ENCODE data around the gene GHR. TPM values are rescaled to one million over a fixed set of nuclear protein-coding genes. Genes with fewer than 3 reads are reported as not detected.

The GHR gene
- total RNA-seq, 1 donor from 2014 or later: 2.3 TPM

DNA sequence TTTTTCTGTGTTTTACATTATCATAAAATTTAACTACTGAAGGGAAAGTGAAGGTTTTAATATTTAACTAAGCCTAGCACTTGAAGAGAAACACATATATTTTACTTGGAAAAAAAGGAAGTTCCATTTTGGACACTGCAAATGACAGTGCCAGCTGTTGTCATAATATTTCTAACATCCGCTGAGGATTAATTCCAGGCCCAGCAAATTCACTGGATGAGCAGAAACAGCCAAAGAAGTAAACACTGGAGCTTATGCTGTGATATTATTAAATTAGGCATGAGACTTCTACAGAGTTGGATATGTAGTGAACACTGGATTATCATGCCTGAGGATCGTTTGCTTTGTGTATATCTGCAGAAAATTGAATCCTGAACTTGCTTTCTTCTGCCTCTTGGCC lies 67.6 kb downstream of the GHR start:
- Histone ChIP-seq H3K4me2 (ENCODE audit: low read length) (no peak overlapping the region), H4K20me1 (ENCODE audit: insufficient read depth, low read length) (no peaks in the 10 kb centered on the region), H3K27me3 (ENCODE audit: insufficient read depth, low read length) (no peaks in the 10 kb centered on the region), H3K4me1 (ENCODE audit: insufficient read depth, low read length) (no peaks in the 10 kb centered on the region), H2AFZ (ENCODE audit: low read depth, low read length) (no peak overlapping the region), H3K27ac (ENCODE audit: low read depth, low read length) (no peak overlapping the region), H3K79me2 (ENCODE audit: insufficient read depth, low read length) (no peaks in the 10 kb centered on the region), H3K4me3 (ENCODE audit: insufficient read depth, low read depth, low read length) (no peak overlapping the region), H3K9me3 (ENCODE audit: insufficient read depth, low read depth, low read length) (no peaks in the 10 kb centered on the region), H3K36me3 (ENCODE audit: insufficient read depth, low read length) (no peaks in the 10 kb centered on the region), H3K9ac (ENCODE audit: low read length) (no peak overlapping the region)
- FAIRE-seq (no peak), DNase-seq (ENCODE audit: low read depth) (no peak)
- Mint-ChIP-seq H3K4me3 (ENCODE audit: unreplicated experiment) (no peak overlapping the region), H3K27ac (ENCODE audit: unreplicated experiment) (no peak overlapping the region), H3K9me3 (ENCODE audit: unreplicated experiment) (no peaks in the 10 kb centered on the region), H3K4me1 (ENCODE audit: low read depth, unreplicated experiment) (peaks cover 13% of the 10 kb centered on the region), H3K27me3 (ENCODE audit: low read depth, unreplicated experiment) (no peaks in the 10 kb centered on the region), H3K36me3 (ENCODE audit: low read depth, unreplicated experiment) (no peaks in the 10 kb centered on the region)
- TF ChIP-seq EZH2 (IDR thresholded peaks at IDR 0.05; ENCODE audit: insufficient read depth, low read length) (no peak), CTCF (IDR thresholded peaks at IDR 0.05; ENCODE audit: insufficient read depth, low read depth, low read length) (no peak)

DNA sequence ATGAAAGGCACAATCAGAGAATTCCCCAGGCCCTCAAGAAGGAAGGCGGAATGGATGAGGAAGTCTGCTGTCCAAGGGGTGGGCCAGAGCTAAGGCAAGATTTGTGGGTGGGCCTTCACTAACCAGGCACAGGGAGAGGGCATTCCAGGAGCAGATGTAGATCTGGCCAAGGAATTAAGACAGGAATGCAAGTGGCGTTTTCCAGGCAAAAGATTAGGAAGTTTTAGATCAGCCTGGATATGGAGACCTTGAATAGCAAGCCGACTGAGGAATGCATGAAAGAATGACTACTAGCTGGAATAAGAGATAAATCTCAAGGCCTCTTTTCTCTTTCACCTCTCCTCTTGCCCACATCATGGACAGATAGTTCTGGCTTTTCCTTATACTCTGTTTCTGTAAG lies 68.5 kb downstream of the GHR start:
- no peaks in the 10 kb centered on the region for H3K4me1 ChIP-seq (ENCODE audit: insufficient read depth, low read length)
- no peak for FAIRE-seq
- no peaks in the 10 kb centered on the region for H3K27me3 ChIP-seq (ENCODE audit: insufficient read depth, low read length)
- Mint-ChIP-seq H3K4me1 (ENCODE audit: low read depth, unreplicated experiment) (peaks cover 19% of the 10 kb centered on the region), H3K4me3 (ENCODE audit: unreplicated experiment) (no peak overlapping the region), H3K27ac (ENCODE audit: unreplicated experiment) (no peak overlapping the region), H3K36me3 (ENCODE audit: low read depth, unreplicated experiment) (no peaks in the 10 kb centered on the region), H3K9me3 (ENCODE audit: unreplicated experiment) (no peaks in the 10 kb centered on the region), H3K27me3 (ENCODE audit: low read depth, unreplicated experiment) (no peaks in the 10 kb centered on the region)
- H3K9ac ChIP-seq (ENCODE audit: low read length): no peak overlapping the region
- peak; percentile 10 for DNase-seq (ENCODE audit: low read depth)
- no peak overlapping the region for H3K4me3 ChIP-seq (ENCODE audit: insufficient read depth, low read depth, low read length)
- no peaks in the 10 kb centered on the region for H3K36me3 ChIP-seq (ENCODE audit: insufficient read depth, low read length)
- H2AFZ ChIP-seq (ENCODE audit: low read depth, low read length): no peak overlapping the region
- H3K79me2 ChIP-seq (ENCODE audit: insufficient read depth, low read length): no peaks in the 10 kb centered on the region
- no peak for TF ChIP-seq EZH2 (IDR thresholded peaks at IDR 0.05; ENCODE audit: insufficient read depth, low read length)
- TF ChIP-seq CTCF (IDR thresholded peaks at IDR 0.05; ENCODE audit: insufficient read depth, low read depth, low read length): no peak
- H3K27ac ChIP-seq (ENCODE audit: low read depth, low read length): no peak overlapping the region
- no peaks in the 10 kb centered on the region for H3K9me3 ChIP-seq (ENCODE audit: insufficient read depth, low read depth, low read length)
- no peaks in the 10 kb centered on the region for H4K20me1 ChIP-seq (ENCODE audit: insufficient read depth, low read length)
- H3K4me2 ChIP-seq (ENCODE audit: low read length): no peak overlapping the region

- Histone ChIP-seq H3K27me3 (ENCODE audit: insufficient read depth, low read length) (no peaks in the 10 kb centered on the region), H3K4me3 (ENCODE audit: insufficient read depth, low read depth, low read length) (no peak overlapping the region), H3K9me3 (ENCODE audit: insufficient read depth, low read depth, low read length) (no peaks in the 10 kb centered on the region), H4K20me1 (ENCODE audit: insufficient read depth, low read length) (no peaks in the 10 kb centered on the region), H3K4me2 (ENCODE audit: low read length) (no peak overlapping the region), H2AFZ (ENCODE audit: low read depth, low read length) (no peak overlapping the region), H3K9ac (ENCODE audit: low read length) (no peak overlapping the region), H3K36me3 (ENCODE audit: insufficient read depth, low read length) (no peaks in the 10 kb centered on the region), H3K27ac (ENCODE audit: low read depth, low read length) (no peak overlapping the region), H3K79me2 (ENCODE audit: insufficient read depth, low read length) (no peaks in the 10 kb centered on the region), H3K4me1 (ENCODE audit: insufficient read depth, low read length) (no peaks in the 10 kb centered on the region)
- Mint-ChIP-seq H3K27ac (ENCODE audit: unreplicated experiment) (no peak overlapping the region), H3K36me3 (ENCODE audit: low read depth, unreplicated experiment) (no peaks in the 10 kb centered on the region), H3K4me3 (ENCODE audit: unreplicated experiment) (no peak overlapping the region), H3K4me1 (ENCODE audit: low read depth, unreplicated experiment) (peaks cover 19% of the 10 kb centered on the region), H3K27me3 (ENCODE audit: low read depth, unreplicated experiment) (no peaks in the 10 kb centered on the region), H3K9me3 (ENCODE audit: unreplicated experiment) (no peaks in the 10 kb centered on the region)
- FAIRE-seq: no peak
- TF ChIP-seq EZH2 (IDR thresholded peaks at IDR 0.05; ENCODE audit: insufficient read depth, low read length) (no peak), CTCF (IDR thresholded peaks at IDR 0.05; ENCODE audit: insufficient read depth, low read depth, low read length) (no peak)
- no peak for DNase-seq (ENCODE audit: low read depth)
Observed at GRCh38 chr5:42492974-42493373, 69.7 kb downstream of the GHR start.
